SJSA1 (cell line): Measurements from ENCODE around the gene ARHGAP42. TPM values are rescaled to one million over a fixed set of nuclear protein-coding genes. Genes with fewer than 3 reads are reported as not detected.

Source experiments
- DNase-seq, 2 experiments: peaks; one replicate each; pipeline ENCODE4 v3.0.0-alpha.2; 2015 to 2020; ENCODE audit warnings: low spot score in 2 of 2, low read depth in 1 of 2
- H3K27ac ChIP-seq: fragments of 250-450 bp; sonication (Bioruptor Pico); 2 replicates; pipeline ENCODE4 v1.5.1; 2020; ENCODE audit warnings: mild to moderate bottlenecking, moderate library complexity
- H3K27me3 ChIP-seq: fragments of 250-450 bp; sonication (Bioruptor Pico); replicated peaks from 2 replicates; pipeline ENCODE4 v1.5.1; 2020; ENCODE audit warnings: mild to moderate bottlenecking, moderate library complexity
- H3K36me3 ChIP-seq: fragments of 250-450 bp; sonication (Bioruptor Pico); 2 replicates; pipeline ENCODE4 v1.5.1; 2020; ENCODE audit warnings: mild to moderate bottlenecking
- H3K4me1 ChIP-seq: fragments of 250-450 bp; sonication (Bioruptor Pico); replicated peaks from 2 replicates; pipeline ENCODE4 v1.6.1; 2021; ENCODE audit warnings: mild to moderate bottlenecking
- H3K4me3 ChIP-seq: fragments of 250-450 bp; sonication (Bioruptor Pico); 2 replicates; pipeline ENCODE4 v1.5.1; 2020; ENCODE audit warnings: mild to moderate bottlenecking
- H3K9me3 ChIP-seq: fragments of 250-450 bp; sonication (Bioruptor Pico); replicated peaks from 2 replicates; pipeline ENCODE4 v1.5.1; 2020; ENCODE audit warnings: mild to moderate bottlenecking
- total RNA-seq: library from RNA; depleted of rRNA; stranded (reverse); fragments of >200 nt; shearing (Covaris generic); gene quantifications from 2 replicates; pipeline ENCODE4 v1.2.3, GENCODE V29; 2014

Gene ARHGAP42
- total RNA-seq, 1 experiment from 2014 or later: 17.2 TPM

DNA sequence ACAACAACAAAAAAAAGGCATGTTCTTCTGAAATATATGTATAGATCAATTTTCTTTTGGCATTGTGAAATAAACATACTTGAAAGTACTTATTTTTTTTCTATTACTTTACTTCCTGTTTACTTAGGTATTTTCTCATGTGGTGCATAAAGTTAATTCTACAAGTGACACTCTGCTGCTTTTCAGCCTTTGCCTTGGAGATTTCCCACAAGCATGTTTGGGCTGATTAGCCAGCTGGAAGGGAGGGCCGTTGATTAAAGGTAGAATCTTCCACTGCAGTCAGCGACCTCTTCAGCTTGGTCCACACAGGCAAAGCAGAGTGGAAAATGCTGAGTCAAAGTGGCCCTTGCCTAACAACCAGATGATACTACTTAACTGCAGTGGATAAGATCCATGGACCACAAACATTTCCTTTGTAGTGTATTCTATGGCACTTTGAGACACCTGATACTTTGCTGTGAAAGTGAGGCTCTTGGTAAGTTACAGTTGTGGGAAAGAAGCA lies 176.0 kb downstream of the ARHGAP42 start:
- H3K36me3 ChIP-seq: no peaks in the 10 kb centered on the region
- H3K27me3 ChIP-seq: no peaks in the 10 kb centered on the region
- DNase-seq: no peak
- H3K9me3 ChIP-seq: no peaks in the 10 kb centered on the region
- H3K4me1 ChIP-seq: peaks cover 5% of the 10 kb centered on the region
- H3K4me3 ChIP-seq: no peak overlapping the region
- H3K27ac ChIP-seq: no peak overlapping the region

DNA sequence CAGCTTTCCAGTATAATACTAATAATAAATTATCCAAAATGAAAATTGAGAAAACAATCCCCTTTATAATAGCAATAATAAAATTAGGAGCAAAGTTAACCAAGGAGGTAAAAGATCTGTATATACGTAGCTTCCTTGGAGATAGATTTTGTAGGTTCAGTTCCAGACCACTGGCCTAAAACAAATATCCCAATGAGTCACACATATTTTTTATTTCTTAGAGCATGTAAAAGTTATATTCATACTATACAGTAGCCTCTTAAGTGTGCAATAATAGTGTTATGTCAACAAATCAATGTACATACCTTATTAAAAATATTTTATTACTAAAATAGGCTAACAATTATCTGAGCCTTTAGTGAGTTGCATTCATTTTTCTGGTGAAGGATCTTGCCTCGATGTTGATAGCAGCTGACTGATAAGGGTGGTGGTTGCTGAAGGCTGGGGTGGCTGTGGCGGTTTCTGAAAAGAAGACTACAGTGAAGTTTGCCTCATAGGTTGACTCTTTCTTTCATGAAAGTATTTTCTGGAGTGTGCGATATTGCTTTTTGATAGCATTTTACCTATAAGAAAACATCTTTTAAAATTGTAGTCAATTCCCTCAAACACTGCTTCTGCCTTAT lies 178.5 kb downstream of the ARHGAP42 start:
- no peaks in the 10 kb centered on the region for H3K36me3 ChIP-seq
- H3K4me3 ChIP-seq: no peak overlapping the region
- no peak overlapping the region for H3K27ac ChIP-seq
- no peaks in the 10 kb centered on the region for H3K27me3 ChIP-seq
- H3K4me1 ChIP-seq: peaks cover 5% of the 10 kb centered on the region
- DNase-seq: no peak
- no peaks in the 10 kb centered on the region for H3K9me3 ChIP-seq

DNA sequence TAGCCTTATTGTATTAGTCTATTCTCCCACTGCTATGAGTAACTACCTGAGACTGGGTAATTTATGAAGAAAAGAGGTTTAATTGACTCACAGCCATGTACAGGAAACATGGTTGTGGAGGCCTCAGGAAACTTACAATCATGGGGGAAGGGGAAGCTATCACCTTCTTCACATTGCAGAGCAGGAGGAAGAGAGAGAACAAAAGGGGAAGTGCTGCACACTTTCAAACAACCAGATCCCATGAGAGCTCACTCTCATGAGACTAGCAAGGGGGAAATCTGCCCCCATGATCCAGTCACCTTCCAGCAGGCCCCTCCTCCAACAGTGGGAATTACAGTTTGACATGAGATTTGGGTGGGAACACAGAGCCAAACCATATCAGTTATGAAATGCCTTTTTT lies 179.4 kb downstream of the ARHGAP42 start:
- no peak for DNase-seq
- no peak overlapping the region for H3K4me3 ChIP-seq
- H3K27me3 ChIP-seq: no peaks in the 10 kb centered on the region
- no peaks in the 10 kb centered on the region for H3K9me3 ChIP-seq
- H3K36me3 ChIP-seq: no peaks in the 10 kb centered on the region
- H3K4me1 ChIP-seq: peaks cover 5% of the 10 kb centered on the region
- H3K27ac ChIP-seq: no peak overlapping the region

DNA sequence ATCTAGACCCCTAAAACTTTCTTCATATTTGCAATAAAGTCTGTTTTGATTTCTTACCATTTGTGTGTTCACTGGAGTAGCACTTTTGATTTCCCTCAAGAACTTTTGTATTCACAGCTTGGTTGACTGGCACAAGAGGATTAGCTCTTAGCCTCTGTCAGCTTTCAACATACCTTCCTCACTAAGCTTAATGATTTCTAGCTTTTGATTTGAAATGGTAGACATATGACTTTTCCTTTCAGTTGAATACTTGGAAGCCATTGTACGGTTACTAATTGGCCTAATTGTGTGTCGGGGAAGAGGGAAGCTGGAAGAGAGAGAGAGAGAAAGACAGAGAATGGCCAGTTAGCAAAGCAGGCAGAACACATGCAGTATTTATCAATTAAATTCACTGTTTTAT lies 180.5 kb downstream of the ARHGAP42 start:
- no peak overlapping the region for H3K4me3 ChIP-seq
- H3K36me3 ChIP-seq: no peaks in the 10 kb centered on the region
- H3K27me3 ChIP-seq: no peaks in the 10 kb centered on the region
- H3K9me3 ChIP-seq: no peaks in the 10 kb centered on the region
- H3K4me1 ChIP-seq: peaks cover 5% of the 10 kb centered on the region
- no peak overlapping the region for H3K27ac ChIP-seq
- no peak for DNase-seq

DNA sequence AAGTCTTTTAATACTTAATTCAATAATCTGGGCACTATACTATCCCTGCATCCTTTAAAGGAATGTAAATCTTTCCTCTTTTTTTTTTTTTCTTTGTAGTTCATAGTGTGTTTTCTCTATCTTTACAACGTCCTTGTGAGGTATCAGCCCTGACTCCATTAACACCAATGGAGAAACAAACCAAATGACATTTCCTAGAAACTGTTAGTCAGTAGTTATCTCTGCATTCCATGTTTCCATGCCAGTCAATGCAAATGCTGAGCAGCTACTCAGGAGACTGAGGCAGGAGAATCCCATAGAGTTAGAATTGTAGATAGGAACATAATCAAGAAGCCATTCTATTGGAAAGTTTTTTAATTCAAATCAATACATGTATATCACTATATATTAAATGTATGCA lies 182.2 kb downstream of the ARHGAP42 start:
- Histone ChIP-seq H3K4me1 (no peaks in the 10 kb centered on the region), H3K9me3 (no peaks in the 10 kb centered on the region), H3K27ac (no peak overlapping the region), H3K36me3 (no peaks in the 10 kb centered on the region), H3K4me3 (no peak overlapping the region), H3K27me3 (no peaks in the 10 kb centered on the region)
- no peak for DNase-seq

DNA sequence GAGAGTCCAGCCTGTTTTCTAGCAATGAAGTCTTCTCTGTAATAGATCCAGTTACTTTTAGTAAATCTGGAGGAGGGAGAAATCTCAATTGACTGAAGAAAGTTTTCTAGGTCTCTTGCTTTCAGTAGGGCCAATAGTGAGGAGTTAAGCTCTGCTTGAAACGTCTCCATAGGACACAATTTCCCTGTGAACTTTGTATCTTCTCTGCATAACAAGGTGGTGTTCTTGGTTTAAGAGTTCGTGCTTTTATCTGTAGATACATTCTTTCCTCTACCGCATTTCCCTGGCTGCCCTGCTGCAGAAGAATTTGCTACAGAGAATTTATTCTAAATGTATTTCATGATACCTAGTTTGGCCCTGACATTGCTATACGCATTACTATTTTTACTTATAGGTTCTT lies 183.1 kb downstream of the ARHGAP42 start:
- Histone ChIP-seq H3K27me3 (no peaks in the 10 kb centered on the region), H3K36me3 (no peaks in the 10 kb centered on the region), H3K27ac (no peak overlapping the region), H3K9me3 (no peaks in the 10 kb centered on the region), H3K4me3 (no peak overlapping the region), H3K4me1 (0 out of 2 replicates have a peak, but pooled peaks cover 3% of the 10 kb centered on the region)
- no peak for DNase-seq

DNA sequence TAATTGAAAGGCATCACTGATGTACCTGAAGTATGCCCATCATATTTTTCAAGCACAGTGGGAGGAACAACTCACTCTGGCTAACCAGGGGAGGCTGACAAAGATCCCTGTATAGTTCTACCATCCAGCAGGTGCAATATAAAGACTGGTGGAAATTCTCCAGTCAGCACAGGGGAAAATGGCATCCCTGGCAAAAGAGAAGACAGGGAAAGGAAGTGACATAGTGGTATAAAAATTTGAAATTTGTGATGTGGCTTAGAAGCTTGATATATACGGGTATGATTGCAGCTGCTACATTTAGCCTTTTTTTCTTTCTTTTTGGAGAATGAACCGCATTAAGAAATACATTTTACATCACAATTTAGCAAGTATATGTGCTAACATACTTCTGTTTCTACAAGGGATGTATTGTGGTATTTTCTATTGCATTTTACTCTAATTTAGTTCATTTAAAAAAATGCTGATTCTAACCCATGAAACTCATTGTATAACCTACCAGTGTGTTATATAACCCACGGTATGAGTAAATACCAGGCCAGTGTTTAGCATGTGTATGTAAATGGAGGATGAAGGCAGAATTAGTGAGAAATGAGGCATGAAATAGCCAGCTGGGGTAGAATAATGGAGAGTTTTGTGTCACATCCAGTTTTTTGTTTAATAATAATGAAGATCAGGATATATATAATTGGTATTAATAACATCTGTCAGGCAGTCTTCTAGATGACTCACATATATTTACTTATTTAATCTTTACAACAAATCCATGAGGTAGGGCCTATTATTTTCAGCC lies 186.1 kb downstream of the ARHGAP42 start:
- H3K27ac ChIP-seq: no peak overlapping the region

DNA sequence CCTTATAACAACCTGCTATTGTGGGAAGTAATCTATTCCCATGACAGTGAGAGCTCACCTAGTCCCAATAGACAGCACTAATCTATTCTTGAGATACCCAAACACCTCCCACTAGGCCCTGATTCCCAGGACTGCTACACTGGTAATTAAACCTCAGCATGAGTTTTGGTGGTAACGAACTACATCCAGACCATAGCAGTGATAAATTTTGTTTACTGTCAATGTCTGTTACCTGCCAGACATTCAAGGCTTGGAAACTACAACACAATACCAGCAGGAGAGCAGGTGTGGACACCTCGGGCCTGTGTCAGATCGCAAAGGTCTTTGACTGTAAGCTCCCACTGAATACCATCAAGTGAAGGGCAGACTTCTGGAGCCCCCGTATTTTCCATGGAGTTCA lies 187.1 kb downstream of the ARHGAP42 start:
- H3K4me1 ChIP-seq: peaks cover 31% of the 10 kb centered on the region
- no peaks in the 10 kb centered on the region for H3K9me3 ChIP-seq
- no peak for DNase-seq
- H3K4me3 ChIP-seq: no peak overlapping the region
- H3K27ac ChIP-seq: no peak overlapping the region
- no peaks in the 10 kb centered on the region for H3K27me3 ChIP-seq
- H3K36me3 ChIP-seq: no peaks in the 10 kb centered on the region

More for the DNA sequence above, 186.1 kb downstream of the ARHGAP42 start:
- Histone ChIP-seq H3K36me3 (no peaks in the 10 kb centered on the region), H3K4me1 (peaks cover 27% of the 10 kb centered on the region), H3K9me3 (no peaks in the 10 kb centered on the region), H3K27me3 (no peaks in the 10 kb centered on the region), H3K4me3 (no peak overlapping the region)
- no peak for DNase-seq

DNA sequence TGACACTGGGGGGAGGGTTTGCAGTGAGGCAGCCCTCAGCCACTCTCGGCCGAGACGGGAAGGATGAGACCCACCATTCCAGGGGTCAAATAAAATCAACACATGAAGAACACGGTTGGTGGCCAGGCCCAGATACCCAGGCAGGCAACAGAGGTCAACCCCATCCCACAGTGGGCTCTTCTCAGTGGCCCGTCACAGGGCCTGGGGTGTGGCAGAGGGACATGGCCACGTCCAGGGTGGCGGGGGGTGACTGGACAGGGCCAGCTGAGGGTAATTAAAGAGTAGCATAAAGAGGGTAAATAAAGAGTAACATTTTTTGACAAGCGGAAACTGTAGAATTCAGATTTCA lies 188.4 kb downstream of the ARHGAP42 start:
- no peaks in the 10 kb centered on the region for H3K36me3 ChIP-seq
- H3K27me3 ChIP-seq: no peaks in the 10 kb centered on the region
- H3K4me3 ChIP-seq: no peak overlapping the region
- peak overlapping the region; percentile 97; the same call in 1 of the 2 replicates for H3K27ac ChIP-seq
- H3K4me1 ChIP-seq: peaks cover 31% of the 10 kb centered on the region
- no peak for DNase-seq
- no peaks in the 10 kb centered on the region for H3K9me3 ChIP-seq

DNA sequence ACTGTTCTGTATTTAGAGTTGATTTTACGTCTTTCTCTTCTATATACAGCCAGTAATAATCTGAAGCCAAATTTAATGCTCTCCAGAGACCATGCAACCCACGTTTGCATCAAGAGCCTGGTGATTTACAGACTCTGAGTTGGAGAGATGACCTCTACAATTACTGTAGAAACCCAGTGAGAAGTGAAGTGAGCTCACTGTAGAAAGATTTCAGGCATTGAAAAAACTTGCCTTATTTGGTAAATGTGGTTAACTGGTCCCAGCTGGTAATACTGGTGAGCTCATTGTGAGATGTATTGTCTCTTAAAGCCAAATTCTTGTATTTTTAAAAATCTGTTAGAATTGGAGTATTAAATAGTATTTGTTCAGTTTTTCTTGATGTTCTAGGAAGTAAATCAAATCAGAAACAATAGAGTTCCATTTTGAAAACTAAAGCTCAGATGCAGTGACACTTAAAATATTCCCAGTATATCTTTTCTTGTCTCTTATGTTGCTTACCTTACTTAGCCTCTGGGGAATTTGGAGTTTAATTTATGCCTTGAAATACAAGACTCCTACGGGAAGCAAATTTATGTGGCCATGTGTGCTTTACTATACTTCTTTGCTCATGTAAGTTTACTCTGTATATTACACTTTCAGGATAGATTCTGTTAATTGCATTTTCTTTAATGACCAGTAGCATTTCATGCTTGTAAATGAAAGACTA lies 189.9 kb downstream of the ARHGAP42 start:
- H3K4me3 ChIP-seq: no peak overlapping the region
- no peaks in the 10 kb centered on the region for H3K27me3 ChIP-seq
- H3K9me3 ChIP-seq: no peaks in the 10 kb centered on the region
- H3K27ac ChIP-seq: peak overlapping the region; percentile 97
- peak; percentile 39 to 82 for DNase-seq
- H3K36me3 ChIP-seq: no peaks in the 10 kb centered on the region
- peaks cover 31% of the 10 kb centered on the region for H3K4me1 ChIP-seq

DNA sequence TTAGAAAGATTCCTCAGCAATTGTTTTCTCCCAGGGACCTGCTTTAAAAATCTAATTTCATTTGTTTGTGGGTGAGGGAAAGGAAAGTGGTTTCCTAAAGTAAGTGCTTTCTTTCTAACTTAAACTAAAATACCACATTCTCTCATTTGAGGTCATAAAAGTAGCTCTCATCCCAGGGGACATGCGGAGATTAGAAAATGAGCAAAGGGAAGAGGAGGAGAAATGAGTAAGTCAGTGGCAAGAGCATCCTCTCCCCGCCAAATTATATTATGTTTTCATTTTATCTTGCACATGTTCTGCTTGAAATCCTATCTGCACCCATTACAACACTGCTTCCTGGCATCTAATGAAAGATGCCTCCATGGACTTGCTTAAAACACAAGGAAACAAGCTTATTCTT lies 191.4 kb downstream of the ARHGAP42 start:
- no peak overlapping the region; the same call in 1 of the 2 replicates for H3K27ac ChIP-seq
- H3K27me3 ChIP-seq: no peaks in the 10 kb centered on the region
- no peak for DNase-seq
- H3K4me3 ChIP-seq: no peak overlapping the region
- no peaks in the 10 kb centered on the region for H3K36me3 ChIP-seq
- H3K9me3 ChIP-seq: no peaks in the 10 kb centered on the region
- H3K4me1 ChIP-seq: peaks cover 37% of the 10 kb centered on the region

DNA sequence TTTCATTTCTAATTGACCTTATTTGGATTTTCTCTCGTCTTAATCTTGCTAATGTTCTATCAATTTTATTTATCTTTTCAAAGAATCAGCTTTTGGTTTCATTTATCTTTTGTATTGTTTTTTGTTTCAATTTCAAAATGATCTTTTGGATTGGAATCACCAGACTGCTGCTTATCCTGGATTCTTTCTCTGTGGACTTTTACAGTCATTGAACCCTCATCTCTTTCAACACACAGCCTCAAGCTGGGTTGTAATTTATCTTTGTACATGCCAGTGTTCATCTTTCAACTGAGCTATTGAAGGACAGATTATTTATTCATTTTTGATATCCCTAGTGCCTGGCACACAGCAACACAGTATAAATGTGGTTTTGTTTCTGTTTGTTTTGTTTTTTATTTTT lies 195.9 kb downstream of the ARHGAP42 start:
- no peak for DNase-seq
- no peaks in the 10 kb centered on the region for H3K27me3 ChIP-seq
- H3K4me1 ChIP-seq: peaks cover 28% of the 10 kb centered on the region
- H3K4me3 ChIP-seq: no peak overlapping the region
- no peaks in the 10 kb centered on the region for H3K9me3 ChIP-seq
- H3K27ac ChIP-seq: peak overlapping the region; percentile 50
- no peaks in the 10 kb centered on the region for H3K36me3 ChIP-seq

DNA sequence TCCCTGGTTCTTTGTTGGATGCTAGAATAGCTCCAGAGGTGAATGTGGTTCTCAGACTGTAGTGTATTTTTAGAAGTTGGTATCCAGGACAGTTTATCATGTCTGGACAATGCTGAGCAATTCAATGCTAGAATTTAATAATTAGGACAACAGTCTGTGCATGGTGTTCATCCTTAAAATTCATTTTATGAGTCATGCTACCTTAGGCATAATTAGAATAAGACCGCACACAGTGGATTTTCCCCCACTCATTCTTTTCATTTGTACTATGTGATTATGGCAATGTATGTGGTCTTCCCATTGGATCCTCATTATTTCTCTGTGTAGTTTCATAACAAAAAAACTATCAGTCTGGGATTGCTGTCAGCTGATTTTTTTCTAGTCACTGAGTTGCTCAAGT lies 196.7 kb downstream of the ARHGAP42 start:
- Histone ChIP-seq H3K27ac (peak overlapping the region; percentile 88), H3K4me1 (peaks cover 29% of the 10 kb centered on the region), H3K4me3 (no peak overlapping the region), H3K9me3 (no peaks in the 10 kb centered on the region), H3K27me3 (no peaks in the 10 kb centered on the region), H3K36me3 (no peaks in the 10 kb centered on the region)
- DNase-seq: peak in 1 of 2 experiments; percentile 81

DNA sequence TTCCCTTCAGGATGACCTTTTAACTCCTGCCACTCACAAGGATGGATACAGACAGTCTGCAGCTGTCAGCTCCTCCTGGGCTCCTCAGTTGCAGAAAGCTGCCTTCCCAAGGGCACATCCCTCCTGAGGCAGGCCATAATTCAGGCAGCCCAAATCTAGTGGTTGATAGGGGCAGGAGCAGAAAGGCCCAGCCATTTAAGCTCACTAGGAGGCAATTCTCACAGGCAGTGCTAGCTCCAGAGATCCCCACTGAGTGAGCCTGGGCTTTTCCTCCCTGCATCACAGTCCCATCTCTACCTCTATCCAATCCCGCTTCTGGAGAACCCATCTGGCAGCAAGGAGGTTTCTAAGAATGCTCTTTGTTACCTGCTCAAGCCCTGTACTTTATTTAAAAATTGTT lies 200.6 kb downstream of the ARHGAP42 start:
- Histone ChIP-seq H3K27ac (no peak overlapping the region), H3K36me3 (no peaks in the 10 kb centered on the region), H3K27me3 (no peaks in the 10 kb centered on the region), H3K4me3 (no peak overlapping the region), H3K9me3 (no peaks in the 10 kb centered on the region), H3K4me1 (peaks cover 56% of the 10 kb centered on the region)
- DNase-seq: no peak
